ENCODE data around the gene MUS81. TPM values are rescaled to one million over a fixed set of nuclear protein-coding genes. Genes with fewer than 3 reads are reported as not detected.

The MUS81 gene
- total RNA-seq, 4 donors from 2014 or later: 19.9 to 41.8 (median 30.2) TPM

GRCh38 chr11:65850217-65851082 is 9.8 kb upstream of the MUS81 start:
- TF ChIP-seq, protein P1, sequence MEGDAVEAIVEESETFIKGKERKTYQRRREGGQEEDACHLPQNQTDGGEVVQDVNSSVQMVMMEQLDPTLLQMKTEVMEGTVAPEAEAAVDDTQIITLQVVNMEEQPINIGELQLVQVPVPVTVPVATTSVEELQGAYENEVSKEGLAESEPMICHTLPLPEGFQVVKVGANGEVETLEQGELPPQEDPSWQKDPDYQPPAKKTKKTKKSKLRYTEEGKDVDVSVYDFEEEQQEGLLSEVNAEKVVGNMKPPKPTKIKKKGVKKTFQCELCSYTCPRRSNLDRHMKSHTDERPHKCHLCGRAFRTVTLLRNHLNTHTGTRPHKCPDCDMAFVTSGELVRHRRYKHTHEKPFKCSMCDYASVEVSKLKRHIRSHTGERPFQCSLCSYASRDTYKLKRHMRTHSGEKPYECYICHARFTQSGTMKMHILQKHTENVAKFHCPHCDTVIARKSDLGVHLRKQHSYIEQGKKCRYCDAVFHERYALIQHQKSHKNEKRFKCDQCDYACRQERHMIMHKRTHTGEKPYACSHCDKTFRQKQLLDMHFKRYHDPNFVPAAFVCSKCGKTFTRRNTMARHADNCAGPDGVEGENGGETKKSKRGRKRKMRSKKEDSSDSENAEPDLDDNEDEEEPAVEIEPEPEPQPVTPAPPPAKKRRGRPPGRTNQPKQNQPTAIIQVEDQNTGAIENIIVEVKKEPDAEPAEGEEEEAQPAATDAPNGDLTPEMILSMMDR (IDR thresholded peaks at IDR 0.05; ENCODE audit: low read depth): no peak

GRCh38 chr11:65851083-65851579 is 9.1 kb upstream of the MUS81 start:
- TF ChIP-seq, protein P1 (IDR thresholded peaks at IDR 0.05; ENCODE audit: low read depth): no peak

DNA sequence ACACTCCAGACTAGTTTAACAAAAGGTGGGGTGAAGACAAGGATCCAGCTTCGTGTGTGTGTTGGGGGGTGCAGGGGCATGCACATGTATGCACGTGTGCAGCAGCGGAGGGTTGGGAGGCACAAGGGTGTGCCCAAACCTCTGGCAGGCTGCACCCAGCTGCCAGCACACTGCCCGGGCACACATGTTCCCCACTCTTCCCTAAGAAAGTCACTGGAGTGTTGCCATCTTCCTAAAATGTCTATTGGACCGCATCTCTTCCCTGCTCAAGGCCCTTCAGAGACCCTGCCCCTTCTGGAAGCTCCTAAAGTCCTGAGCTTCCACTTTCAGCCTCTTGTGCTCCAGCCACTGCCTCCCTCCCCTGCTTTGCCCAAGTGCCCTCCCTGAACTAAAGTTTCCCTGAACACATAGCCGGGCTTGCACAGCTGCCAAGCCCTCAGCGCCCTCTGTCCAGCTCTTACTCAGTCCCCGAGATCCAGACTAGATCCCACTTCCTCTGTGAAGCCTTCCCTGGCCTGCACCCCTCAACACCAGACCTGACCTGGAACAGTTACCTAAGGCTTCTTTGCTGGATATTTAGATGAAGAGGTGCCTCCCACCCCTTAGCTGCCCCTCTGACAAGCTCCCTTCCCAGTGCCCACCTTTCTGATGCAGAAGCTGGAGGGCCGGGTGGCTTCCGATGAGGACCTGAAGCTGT is 8.3 kb upstream of the MUS81 start:
- TF ChIP-seq, protein P1 (IDR thresholded peaks at IDR 0.05; ENCODE audit: low read depth): no peak

DNA sequence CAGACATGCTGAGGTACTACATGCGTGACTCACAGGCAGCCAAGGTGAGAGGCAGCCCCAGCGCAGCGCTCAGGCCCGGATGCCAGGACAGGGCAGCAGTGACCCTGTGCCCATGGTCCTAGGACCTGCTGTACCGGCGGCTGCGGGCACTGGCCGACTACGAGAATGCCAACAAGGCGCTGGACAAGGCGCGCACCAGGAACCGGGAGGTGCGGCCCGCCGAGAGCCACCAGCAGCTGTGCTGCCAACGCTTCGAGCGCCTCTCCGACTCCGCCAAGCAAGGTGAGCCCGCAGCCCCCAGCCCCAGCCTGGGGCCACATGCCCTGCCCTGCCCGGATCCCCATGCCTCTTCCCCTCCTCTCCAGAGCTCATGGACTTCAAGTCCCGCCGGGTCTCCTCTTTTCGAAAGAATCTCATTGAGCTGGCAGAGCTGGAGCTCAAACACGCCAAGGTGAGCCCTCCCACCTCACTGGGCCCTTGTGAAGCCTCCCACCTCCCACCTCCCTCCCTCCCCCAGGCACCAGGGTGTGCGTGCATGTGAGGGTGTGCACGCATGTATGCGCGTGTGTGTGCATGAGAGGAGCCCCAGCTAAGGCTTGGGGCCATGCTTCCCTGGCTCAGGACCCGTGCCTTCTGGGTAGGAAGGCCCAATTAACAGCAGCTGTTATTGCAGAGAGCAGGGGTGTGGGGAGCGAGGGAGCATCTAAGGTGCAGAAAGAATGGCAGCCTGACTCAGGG is 7.6 kb upstream of the MUS81 start:
- TF ChIP-seq, protein P1 (IDR thresholded peaks at IDR 0.05; ENCODE audit: low read depth): no peak

DNA sequence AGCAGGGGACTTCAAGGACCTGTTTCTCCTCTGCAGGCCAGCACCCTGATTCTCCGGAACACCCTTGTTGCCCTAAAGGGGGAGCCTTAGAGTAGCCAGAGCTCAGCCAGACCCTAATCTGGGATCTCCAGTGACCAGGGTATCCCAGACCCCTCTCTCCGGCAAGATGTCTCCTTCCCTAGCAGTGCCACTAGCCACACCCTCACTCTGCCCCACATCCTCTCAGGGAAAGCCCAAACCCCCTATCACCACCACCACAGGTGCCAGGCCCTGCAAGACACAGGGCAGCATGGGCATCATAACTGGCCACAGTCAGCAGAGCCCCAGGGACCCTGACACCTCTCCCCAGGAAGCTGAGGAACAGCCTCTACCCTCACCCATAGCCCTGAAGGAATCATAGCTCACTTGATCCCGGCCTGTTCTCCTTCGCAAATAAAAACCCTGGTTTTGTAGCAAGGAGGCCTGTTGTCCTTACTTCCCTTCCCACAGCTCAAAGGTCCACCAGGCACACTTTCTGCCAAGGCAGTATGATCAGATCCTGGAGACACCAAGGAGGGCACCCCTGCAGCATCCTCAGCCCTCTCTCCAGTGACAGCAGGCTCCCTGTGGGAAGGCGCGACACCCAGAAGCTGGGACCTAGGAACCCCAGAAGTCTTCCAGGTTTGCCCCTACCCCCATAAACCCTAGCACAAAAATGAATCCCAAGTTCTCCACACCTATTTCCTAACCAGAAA is 6.8 kb upstream of the MUS81 start:
- TF ChIP-seq, protein P1 (IDR thresholded peaks at IDR 0.05; ENCODE audit: low read depth): no peak

DNA sequence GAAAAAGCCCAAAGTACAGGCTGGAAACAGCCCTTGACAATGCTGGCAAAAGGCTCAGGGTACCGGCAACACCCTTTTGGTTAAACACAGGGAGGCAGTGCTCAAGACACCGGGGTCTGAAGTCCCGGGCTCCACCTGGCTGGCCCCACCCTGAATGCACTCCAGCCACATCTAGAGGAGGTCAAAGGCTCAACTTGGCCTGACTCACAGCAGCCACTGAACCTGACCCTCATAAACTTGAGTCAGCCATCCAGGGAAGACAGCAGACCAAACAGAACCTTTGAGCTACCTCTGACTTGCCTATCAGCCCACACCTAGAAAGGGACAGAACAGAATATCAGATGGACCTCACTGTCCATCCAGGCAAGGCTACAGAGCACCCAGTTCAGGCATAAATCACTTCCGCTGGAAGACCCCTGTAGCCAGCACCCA is 6.1 kb upstream of the MUS81 start:
- TF ChIP-seq, protein P1 (IDR thresholded peaks at IDR 0.05; ENCODE audit: low read depth): no peak
